K562 (cell line): Measurements from ENCODE around the gene MCU. TPM values are rescaled to one million over a fixed set of nuclear protein-coding genes. Genes with fewer than 3 reads are reported as not detected.

Experiments used
- ATAC-seq: fragments of 200-7000 bp; cut with Tn5 transposase; 3 replicates; pipeline ENCODE4 v1.9.1; 2020; ENCODE audit warnings: moderate library complexity
- BruUV-seq: library from RNA; stranded (reverse); fragments of 400-500 nt; replicated peaks from 2 replicates; lab custom pipeline; 2021; lab: Mats Ljungman, UMichigan
- CTCF ChIA-PET: fragments of 300-600 bp; formaldehyde crosslinking; extraction: SDS; loops from one replicate; lab custom pipeline; 2021; ENCODE audit warnings: low intra/inter-chr PET ratio; lab: Yijun Ruan, JAX
- POLR2A ChIA-PET: fragments of 300-600, 350-650 bp; sonication (Branson Sonifier 250); formaldehyde crosslinking; extraction: SDS; loops from one replicate; lab custom pipeline; 2021; ENCODE audit warnings: antibody characterized with exemption, inconsistent platforms; lab: Yijun Ruan, JAX
- DNase-seq, 4 experiments: peaks; one replicate each; pipeline versions ENCODE4 v3.0.0 to v3.0.0-alpha.2; 2011 to 2018; ENCODE audit warnings: low spot score in 3 of 4, mixed read lengths in 3 of 4; ENCODE audit errors: extremely low read depth in 1 of 4
- FAIRE-seq: peaks from 2 replicates; lab custom pipeline; 2011; peaks lifted over from hg19 to GRCh38; lab: Jason Lieb, UNC
- H2AFZ ChIP-seq: 2 replicates; pipeline ENCODE4 v1.6.0; 2011; ENCODE audit warnings: low read depth, low read length, control low read depth, inconsistent platforms
- H3K27ac ChIP-seq: fragments of 200-600 bp; 3 replicates; pipeline ENCODE4 v1.8.0; 2011; ENCODE audit warnings: low read depth, mild to moderate bottlenecking, control low read depth, inconsistent platforms, low read length, moderate library complexity, mixed read lengths; ENCODE audit errors: extremely low read depth
- H3K27me3 ChIP-seq, 2 experiments: fragments of 300-600 bp in 1 of 2; 2 replicates in 1 of 2; 3 replicates in 1 of 2; pipeline versions ENCODE4 v1.6.0 to v1.8.0; 2011; ENCODE audit warnings: inconsistent platforms in 2 of 2, low read length in 2 of 2, mild to moderate bottlenecking in 1 of 2, mixed read lengths in 1 of 2, moderate library complexity in 1 of 2; ENCODE audit not compliant: control insufficient read depth in 2 of 2, insufficient read depth in 2 of 2
- H3K36me3 ChIP-seq: fragments of 300-600 bp; 3 replicates; pipeline ENCODE4 v1.8.0; 2011; ENCODE audit warnings: mild to moderate bottlenecking, low read length, inconsistent platforms; ENCODE audit not compliant: control insufficient read depth, insufficient read depth
- H3K4me1 ChIP-seq, 2 experiments: fragments of 200-600 bp in 1 of 2; replicated peaks in 1 of 2; 2 replicates in 1 of 2; 3 replicates in 1 of 2; pipeline versions ENCODE4 v1.5.1 to v1.8.0; 2011; ENCODE audit warnings: inconsistent platforms in 2 of 2, low read length in 2 of 2, mild to moderate bottlenecking in 1 of 2, mixed read lengths in 1 of 2, moderate library complexity in 1 of 2; ENCODE audit not compliant: control insufficient read depth in 2 of 2, insufficient read depth in 2 of 2
- H3K4me2 ChIP-seq: 2 replicates; pipeline ENCODE4 v1.6.1; 2011; ENCODE audit warnings: low read length, control low read depth, inconsistent platforms, mixed read lengths; ENCODE audit not compliant: insufficient read depth
- H3K4me3 ChIP-seq: fragments of 200-600 bp; sonication (generic), shearing (Covaris generic); 2 replicates; pipeline ENCODE4 v1.5.1; 2016; ENCODE audit warnings: control low read depth, inconsistent platforms
- H3K79me2 ChIP-seq: fragments of 200-600 bp; 3 replicates; pipeline ENCODE4 v1.8.0; 2011; ENCODE audit warnings: low read length, inconsistent platforms; ENCODE audit not compliant: control insufficient read depth, insufficient read depth
- H3K9ac ChIP-seq, 2 experiments: 2 replicates each; pipeline versions ENCODE4 v1.6.0 to v1.6.1; 2011; ENCODE audit warnings: low read depth in 2 of 2, low read length in 2 of 2, control low read depth in 1 of 2, inconsistent platforms in 1 of 2, mild to moderate bottlenecking in 1 of 2, mixed read lengths in 1 of 2; ENCODE audit not compliant: insufficient read depth in 1 of 2
- H3K9me1 ChIP-seq: one replicate; pipeline ENCODE4 v1.6.0; 2011; ENCODE audit warnings: inconsistent platforms, mild to moderate bottlenecking, low read length, moderate library complexity; ENCODE audit not compliant: control insufficient read depth, insufficient read depth
- H3K9me3 ChIP-seq: replicated peaks from 2 replicates; pipeline ENCODE4 v1.5.1; 2011; ENCODE audit warnings: low read depth, low read length, inconsistent platforms; ENCODE audit not compliant: control insufficient read depth, insufficient read depth
- H4K20me1 ChIP-seq: replicated peaks from 2 replicates; pipeline ENCODE4 v1.6.1; 2011; ENCODE audit warnings: low read length, inconsistent platforms, mixed read lengths; ENCODE audit not compliant: control insufficient read depth, insufficient read depth
- ARHGAP35 ChIP-seq: fragments of 450-650 bp; IDR thresholded peaks from 2 replicates; pipeline ENCODE4 v1.6.1; 2018; ENCODE audit not compliant: partially characterized antibody
- ETV6 ChIP-seq, 3 experiments: fragments of 150-350 bp in 1 of 3; sonication (generic) in 1 of 3; formaldehyde crosslinking in 1 of 3; IDR thresholded peaks; 2 replicates each; pipeline versions ENCODE4 v1.6.1 to v1.8.0; 2014 to 2022; ENCODE audit warnings: borderline replicate concordance in 2 of 3, low read depth in 2 of 3, antibody characterized with exemption in 1 of 3, low read length in 1 of 3, mild to moderate bottlenecking in 1 of 3, missing genetic modification reagents in 1 of 3
- FIP1L1 ChIP-seq: fragments of 200-400 bp; formaldehyde crosslinking; IDR thresholded peaks from 2 replicates; pipeline ENCODE4 v1.6.1; 2018; ENCODE audit warnings: mild to moderate bottlenecking, low read depth, low read length; ENCODE audit not compliant: poor library complexity, severe bottlenecking
- FOSL1 ChIP-seq: fragments of 200-800 bp; sonication (Bioruptor generic); conservative IDR thresholded peaks from 2 replicates; pipeline ENCODE4 v1.6.1; 2016; ENCODE audit warnings: missing genetic modification characterization, missing compliant biosample characterization
- HDAC8 ChIP-seq: fragments of 450-650 bp; IDR thresholded peaks from 2 replicates; pipeline ENCODE4 v1.6.1; 2016; ENCODE audit warnings: mild to moderate bottlenecking, missing genetic modification characterization, moderate library complexity, missing compliant biosample characterization
- JUND ChIP-seq, 2 experiments: IDR thresholded peaks; 2 replicates in 1 of 2; 3 replicates in 1 of 2; pipeline ENCODE4 v1.6.1; 2011; ENCODE audit warnings: borderline replicate concordance in 2 of 2, low read depth in 2 of 2, low read length in 2 of 2, improper control_type of control experiment in 1 of 2, missing biosample characterization in 1 of 2, missing genetic modification characterization in 1 of 2, missing genetic modification reagents in 1 of 2
- MBD2 ChIP-seq: sonication (generic); IDR thresholded peaks from 2 replicates; pipeline ENCODE4 v1.6.1; 2016; ENCODE audit warnings: low read depth, borderline replicate concordance
- MEF2A ChIP-seq: IDR thresholded peaks from 2 replicates; pipeline ENCODE4 v1.6.1; 2011; ENCODE audit warnings: low read depth, mild to moderate bottlenecking, low read length, moderate library complexity; ENCODE audit not compliant: control insufficient read depth
- MEF2D ChIP-seq: conservative IDR thresholded peaks from 2 replicates; pipeline ENCODE4 v1.6.1; 2016; ENCODE audit warnings: low read depth, missing genetic modification characterization, missing compliant biosample characterization
- RBM14 ChIP-seq: fragments of 200-400 bp; formaldehyde crosslinking; IDR thresholded peaks from 2 replicates; pipeline ENCODE4 v1.6.1; 2018; ENCODE audit warnings: low read depth, mild to moderate bottlenecking, low read length, moderate library complexity, borderline replicate concordance; ENCODE audit not compliant: insufficient read depth
- WGBS: fragments of 100-300 bp; shearing (Covaris generic); methylation state at CpG from one replicate; pipeline ENCODE4 v1.1.6; 2016; ENCODE audit warnings: low coverage, mixed read lengths; ENCODE audit not compliant: insufficient coverage; ENCODE audit errors: missing lambda C conversion rate; 5-methylcytosine and 5-hydroxymethylcytosine counted together
- in situ Hi-C: fragments of 300-500 bp; cut with MboI; formaldehyde crosslinking; loops from 4 replicates; pipeline ENCODE4 v1.15.0; 2018; ENCODE audit warnings: inconsistent platforms, mixed read lengths
- intact Hi-C: fragments of 100-400 bp; cut with micrococcal nuclease; formaldehyde crosslinking; loops from 2 replicates; pipeline ENCODE4 v1.14.2; 2022
- polyA plus RNA-seq, 8 experiments: library from polyadenylated mRNA; depleted of rRNA in 4 of 8; stranded (reverse) in 5 of 8; unstranded in 3 of 8; fragments of >200 nt; fragmentation: Nextera tagmentation in 2 of 8; fragmentation: Illumina TruSeq in 1 of 8; extraction: Ambion mirVana in 2 of 8; extraction: Trizol in 1 of 8; gene quantifications; 2 replicates each; pipeline versions ENCODE4 v1.2.1 to v1.2.3, GENCODE V29; 2011 to 2014; ENCODE audit warnings: inconsistent platforms in 1 of 8, missing spikeins in 1 of 8
- total RNA-seq, 7 experiments: library from RNA; depleted of rRNA in 6 of 7; stranded (reverse); fragments of >200 nt in 6 of 7; fragmentation: Illumina TruSeq in 2 of 7; extraction: Trizol in 2 of 7; gene quantifications; 2 replicates each; pipeline versions ENCODE4 v1.2.1 to v1.2.3, GENCODE V29; 2011 to 2021; ENCODE audit warnings: low replicate concordance in 1 of 7
- TF ChIP-seq, protein P1 (sequence below): fragments of 450-650 bp; IDR thresholded peaks from 2 replicates; pipeline ENCODE4 v1.7.1; 2018; ENCODE audit warnings: mild to moderate bottlenecking, low read depth; ENCODE audit not compliant: partially characterized antibody

The MCU gene
- total and polyA plus RNA-seq, 9 of the 15 experiments (the other 6 are each of a cell fraction or from before 2014, with no cell fraction given) = 8.2 to 88.8 (median 21.3) TPM

DNA sequence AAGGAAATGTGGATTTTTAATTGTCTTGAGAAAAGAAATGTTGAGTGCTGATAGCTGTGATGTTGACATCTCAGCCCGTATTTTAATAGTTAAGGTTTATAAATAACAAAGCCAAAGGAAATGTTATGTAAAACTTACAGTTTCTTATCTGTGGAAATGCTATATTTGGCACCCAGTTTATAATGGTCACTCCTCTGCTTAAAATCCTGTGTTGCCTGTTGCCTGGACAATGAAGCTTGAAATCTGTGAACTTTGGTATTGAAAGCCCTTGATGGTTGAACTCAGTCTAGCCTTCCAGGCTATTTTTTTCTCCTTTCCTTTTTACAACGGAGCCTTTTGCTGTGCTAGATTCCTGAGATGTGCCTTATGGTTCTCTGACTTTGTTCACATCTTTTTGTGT is 46.5 kb downstream of the MCU start:
- no peak overlapping the region for H3K4me2 ChIP-seq
- no peaks in the 10 kb centered on the region for H3K9me1 ChIP-seq
- H3K4me3 ChIP-seq = no peak overlapping the region
- H3K36me3 ChIP-seq = no peaks in the 10 kb centered on the region
- H2AFZ ChIP-seq = no peak overlapping the region
- H3K9ac ChIP-seq = no peak overlapping the region
- ChIA-PET CTCF (no interaction called here), POLR2A (interaction anchor here (0.7 to 1.7 kb wide), 4 partner anchors 9 to 47 kb away, joined by 3 to 7 read pairs (median 4); partner anchors contain the start of gene MCU)
- H3K4me1 ChIP-seq = peaks cover 5 to 6% of the 10 kb centered on the region in 2 experiments; a peak in 3 of 5 replicates
- no peaks in the 10 kb centered on the region for H3K9me3 ChIP-seq
- WGBS = 18% methylated on average over 2 of the region's 2 CpGs
- H3K27me3 ChIP-seq = no peaks in the 10 kb centered on the region
- H4K20me1 ChIP-seq = no peaks in the 10 kb centered on the region
- no peak for DNase-seq
- H3K27ac ChIP-seq = no peak overlapping the region
- no TSS peak for BruUV-seq
- TF ChIP-seq MEF2A (peak; percentile 67; the same call in 1 of the 2 replicates), MEF2D (tag) (peak; percentile 92), RBM14 (no peak), FIP1L1 (no peak)
- H3K79me2 ChIP-seq = peaks cover 2% of the 10 kb centered on the region; the same call in 1 of the 3 replicates
- FAIRE-seq = no peak
- intact Hi-C loops (no loop called here), in situ Hi-C loops (no loop called here)
- no peak for ATAC-seq

DNA sequence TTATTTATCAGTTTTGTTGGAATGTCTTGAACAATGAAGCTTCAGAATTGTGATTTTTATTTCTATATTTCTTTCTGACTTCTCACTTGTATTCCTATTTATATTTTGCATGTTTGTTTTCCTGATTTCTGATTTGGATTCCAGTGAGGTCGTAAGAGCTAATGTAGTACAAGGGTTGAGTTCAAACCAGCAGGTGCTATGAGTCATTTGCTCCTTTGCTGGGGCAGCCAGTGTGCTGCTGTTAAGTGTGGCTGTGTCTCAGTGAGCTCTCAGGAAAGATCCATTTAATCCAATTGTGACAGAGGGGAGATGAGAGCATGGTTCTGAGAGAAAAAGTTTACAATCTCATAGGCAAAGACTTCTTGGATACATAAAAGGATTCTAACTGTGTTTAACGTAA is 48.6 kb downstream of the MCU start:
- POLR2A ChIA-PET = no interaction called here
- peak in 1 of 4 experiments; percentile 23 for DNase-seq
- Histone ChIP-seq H3K9me1 (no peaks in the 10 kb centered on the region), H3K4me2 (no peak overlapping the region), H3K4me3 (no peak overlapping the region), H4K20me1 (no peaks in the 10 kb centered on the region), H3K4me1 (peaks cover 5 to 6% of the 10 kb centered on the region in 2 experiments; a peak in 3 of 5 replicates), H2AFZ (no peak overlapping the region), H3K27me3 (no peaks in the 10 kb centered on the region), H3K27ac (no peak overlapping the region), H3K79me2 (no peaks in the 10 kb centered on the region; the same call in 2 of the 3 replicates), H3K9ac (no peak overlapping the region), H3K36me3 (no peaks in the 10 kb centered on the region), H3K9me3 (no peaks in the 10 kb centered on the region)
- WGBS = 57% methylated on average over 2 of the region's 2 CpGs
- CTCF ChIA-PET = no interaction called here
- in situ Hi-C loops (no loop called here), intact Hi-C loops (no loop called here)
- FAIRE-seq = no peak
- ATAC-seq = no peak; the same call in 2 of the 3 replicates
- no TSS peak for BruUV-seq
- TF ChIP-seq ETV6 (IDR thresholded peaks at IDR 0.05; ENCODE audit: borderline replicate concordance in 1 of 2, low read depth in 2 of 2, low read length in 1 of 2) = no peak
- TF ChIP-seq ETV6 (CRISPR knock-in tag; IDR thresholded peaks at IDR 0.05; ENCODE audit: borderline replicate concordance) = no peak
- peak; percentile 52; the same call in 1 of the 2 replicates for TF ChIP-seq FOSL1
- TF ChIP-seq, protein P1, sequence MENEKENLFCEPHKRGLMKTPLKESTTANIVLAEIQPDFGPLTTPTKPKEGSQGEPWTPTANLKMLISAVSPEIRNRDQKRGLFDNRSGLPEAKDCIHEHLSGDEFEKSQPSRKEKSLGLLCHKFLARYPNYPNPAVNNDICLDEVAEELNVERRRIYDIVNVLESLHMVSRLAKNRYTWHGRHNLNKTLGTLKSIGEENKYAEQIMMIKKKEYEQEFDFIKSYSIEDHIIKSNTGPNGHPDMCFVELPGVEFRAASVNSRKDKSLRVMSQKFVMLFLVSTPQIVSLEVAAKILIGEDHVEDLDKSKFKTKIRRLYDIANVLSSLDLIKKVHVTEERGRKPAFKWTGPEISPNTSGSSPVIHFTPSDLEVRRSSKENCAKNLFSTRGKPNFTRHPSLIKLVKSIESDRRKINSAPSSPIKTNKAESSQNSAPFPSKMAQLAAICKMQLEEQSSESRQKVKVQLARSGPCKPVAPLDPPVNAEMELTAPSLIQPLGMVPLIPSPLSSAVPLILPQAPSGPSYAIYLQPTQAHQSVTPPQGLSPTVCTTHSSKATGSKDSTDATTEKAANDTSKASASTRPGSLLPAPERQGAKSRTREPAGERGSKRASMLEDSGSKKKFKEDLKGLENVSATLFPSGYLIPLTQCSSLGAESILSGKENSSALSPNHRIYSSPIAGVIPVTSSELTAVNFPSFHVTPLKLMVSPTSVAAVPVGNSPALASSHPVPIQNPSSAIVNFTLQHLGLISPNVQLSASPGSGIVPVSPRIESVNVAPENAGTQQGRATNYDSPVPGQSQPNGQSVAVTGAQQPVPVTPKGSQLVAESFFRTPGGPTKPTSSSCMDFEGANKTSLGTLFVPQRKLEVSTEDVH = no peak
- TF ChIP-seq HDAC8 = no peak
- TF ChIP-seq MBD2 = no peak
- peak; percentile 51; the same call in 1 of the 2 replicates for TF ChIP-seq JUND (IDR thresholded peaks at IDR 0.05; ENCODE audit: borderline replicate concordance, low read depth, low read length)
- no peak for TF ChIP-seq JUND (tag; IDR thresholded peaks at IDR 0.05; ENCODE audit: borderline replicate concordance, low read depth, low read length)
- TF ChIP-seq ARHGAP35 = no peak
